GM20000 (cell line): Measurements from ENCODE around the gene CNPY2.
"Not testable (repeated sequence)": the region's sequence is repeated elsewhere in the genome, so short reads cannot be mapped to it uniquely, and the experiment has no call there.

ENCODE experiments used
- DNase-seq: peaks from one replicate; pipeline ENCODE4 v3.0.0; 2012; ENCODE audit warnings: low spot score
- TF ChIP-seq, protein P1 (sequence below): IDR thresholded peaks from 2 replicates; pipeline ENCODE4 v1.5.1; 2012; ENCODE audit warnings: mild to moderate bottlenecking, control low read depth; ENCODE audit errors: extremely low read depth, missing control alignments

The CNPY2 gene

DNA sequence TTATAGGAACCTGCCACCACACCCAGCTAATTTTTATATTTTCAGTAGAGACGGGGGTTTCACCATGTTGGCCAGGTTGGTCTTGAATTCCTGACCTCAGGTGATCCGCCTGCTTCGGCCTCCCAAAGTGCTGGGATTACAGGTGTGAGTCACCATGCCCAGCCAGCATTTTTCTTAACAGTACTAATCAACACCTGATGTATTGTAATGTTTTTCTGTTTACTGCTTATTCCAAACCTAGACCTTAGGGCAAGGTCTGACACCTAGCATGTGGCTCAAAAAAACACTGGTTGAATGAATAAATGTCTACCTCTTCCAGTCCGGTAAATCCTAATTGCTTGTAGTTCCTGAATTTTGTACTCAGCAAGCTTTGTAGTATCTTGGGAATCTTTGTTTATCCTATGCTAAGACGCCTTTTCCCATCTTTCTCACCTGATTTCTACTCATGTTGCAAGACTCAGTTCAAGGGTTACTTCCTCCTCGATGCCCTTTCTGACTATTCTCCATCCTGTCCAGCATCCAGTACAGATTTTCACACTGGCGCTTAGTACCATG is 15.2 kb upstream of the CNPY2 start:
- DNase-seq: no peak
- TF ChIP-seq, protein P1, sequence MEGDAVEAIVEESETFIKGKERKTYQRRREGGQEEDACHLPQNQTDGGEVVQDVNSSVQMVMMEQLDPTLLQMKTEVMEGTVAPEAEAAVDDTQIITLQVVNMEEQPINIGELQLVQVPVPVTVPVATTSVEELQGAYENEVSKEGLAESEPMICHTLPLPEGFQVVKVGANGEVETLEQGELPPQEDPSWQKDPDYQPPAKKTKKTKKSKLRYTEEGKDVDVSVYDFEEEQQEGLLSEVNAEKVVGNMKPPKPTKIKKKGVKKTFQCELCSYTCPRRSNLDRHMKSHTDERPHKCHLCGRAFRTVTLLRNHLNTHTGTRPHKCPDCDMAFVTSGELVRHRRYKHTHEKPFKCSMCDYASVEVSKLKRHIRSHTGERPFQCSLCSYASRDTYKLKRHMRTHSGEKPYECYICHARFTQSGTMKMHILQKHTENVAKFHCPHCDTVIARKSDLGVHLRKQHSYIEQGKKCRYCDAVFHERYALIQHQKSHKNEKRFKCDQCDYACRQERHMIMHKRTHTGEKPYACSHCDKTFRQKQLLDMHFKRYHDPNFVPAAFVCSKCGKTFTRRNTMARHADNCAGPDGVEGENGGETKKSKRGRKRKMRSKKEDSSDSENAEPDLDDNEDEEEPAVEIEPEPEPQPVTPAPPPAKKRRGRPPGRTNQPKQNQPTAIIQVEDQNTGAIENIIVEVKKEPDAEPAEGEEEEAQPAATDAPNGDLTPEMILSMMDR: no peak

DNA sequence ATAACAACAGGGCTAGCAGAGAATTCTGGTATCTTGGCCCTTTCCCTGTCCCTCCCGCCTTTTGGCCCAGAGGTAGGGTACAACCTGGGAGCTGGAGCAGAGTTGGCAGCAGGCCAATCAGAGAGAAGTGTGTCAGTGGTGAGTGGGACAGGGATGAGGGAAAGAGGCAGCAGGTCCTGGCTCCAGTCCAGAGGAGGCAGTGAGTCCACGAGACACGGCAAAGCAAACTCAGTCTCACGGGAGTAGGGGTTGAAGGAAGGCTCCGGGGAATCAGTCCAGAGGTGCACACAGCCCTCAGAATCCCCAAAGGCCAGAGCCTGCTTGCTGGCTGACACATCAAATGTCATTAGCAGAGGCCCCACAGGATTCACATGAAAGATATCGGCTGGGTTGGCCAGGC is 10.7 kb upstream of the CNPY2 start:
- DNase-seq: no peak
- TF ChIP-seq, protein P1: no peak

DNA sequence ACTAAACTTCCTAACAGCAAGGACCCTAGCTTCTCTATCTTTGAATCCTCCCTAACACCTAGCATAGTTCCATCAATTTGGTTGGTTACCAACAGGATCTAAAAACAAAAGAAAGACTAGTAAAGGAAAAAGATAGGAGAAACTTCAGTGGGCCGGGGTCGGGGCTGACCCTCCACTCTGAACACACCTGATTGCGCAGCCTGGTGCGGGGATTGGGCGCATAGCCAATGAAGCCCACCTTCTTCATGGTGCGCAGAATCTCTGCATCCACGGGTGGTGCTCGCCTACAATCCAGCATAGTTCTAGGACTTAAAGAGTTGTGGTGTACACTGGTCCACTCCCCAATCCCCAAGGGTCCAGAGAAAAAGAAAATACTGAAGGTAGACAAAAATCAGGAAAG is 10.3 kb upstream of the CNPY2 start:
- TF ChIP-seq, protein P1: no peak
- no peak for DNase-seq

DNA sequence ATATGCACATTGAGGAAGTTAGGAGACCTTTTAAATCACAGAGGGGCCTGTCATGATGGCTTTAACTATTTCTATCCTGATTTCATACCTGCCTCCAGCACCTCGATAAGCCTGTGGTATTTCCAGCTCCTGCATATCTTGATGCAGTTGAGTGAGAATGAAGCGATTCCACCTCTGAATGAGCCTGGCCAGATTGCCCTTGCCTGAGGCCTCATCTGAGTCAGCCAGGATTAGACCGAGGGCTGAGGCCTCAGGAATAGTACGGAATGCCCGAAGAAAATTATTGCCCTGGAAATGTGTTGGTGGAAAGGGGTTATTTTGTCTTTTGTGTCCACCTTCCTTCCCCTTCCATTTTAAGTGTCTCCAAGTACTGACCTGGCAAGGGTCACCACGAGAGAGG is 8.4 kb upstream of the CNPY2 start:
- DNase-seq: no peak
- TF ChIP-seq, protein P1: no peak

DNA sequence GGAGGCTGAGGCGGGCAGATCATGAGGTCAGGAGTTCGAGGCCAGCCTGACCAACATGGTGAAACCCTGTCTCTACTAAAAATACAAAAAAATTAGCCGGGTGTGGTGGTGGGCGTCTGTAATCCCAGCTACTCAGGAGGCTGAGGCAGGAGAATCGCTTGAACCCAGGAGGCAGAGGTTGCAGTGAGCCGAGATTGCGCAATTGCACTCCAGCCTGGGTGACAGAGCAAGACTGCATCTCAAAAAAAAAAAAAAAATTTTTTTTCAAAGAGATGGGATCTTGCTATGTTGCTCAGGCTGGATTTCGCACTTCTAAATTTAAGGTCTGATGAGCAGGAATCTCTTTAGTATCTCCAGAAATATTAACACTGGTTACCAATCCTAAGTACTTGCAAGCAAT is 5.8 kb upstream of the CNPY2 start:
- DNase-seq: not testable (repeated sequence)

DNA sequence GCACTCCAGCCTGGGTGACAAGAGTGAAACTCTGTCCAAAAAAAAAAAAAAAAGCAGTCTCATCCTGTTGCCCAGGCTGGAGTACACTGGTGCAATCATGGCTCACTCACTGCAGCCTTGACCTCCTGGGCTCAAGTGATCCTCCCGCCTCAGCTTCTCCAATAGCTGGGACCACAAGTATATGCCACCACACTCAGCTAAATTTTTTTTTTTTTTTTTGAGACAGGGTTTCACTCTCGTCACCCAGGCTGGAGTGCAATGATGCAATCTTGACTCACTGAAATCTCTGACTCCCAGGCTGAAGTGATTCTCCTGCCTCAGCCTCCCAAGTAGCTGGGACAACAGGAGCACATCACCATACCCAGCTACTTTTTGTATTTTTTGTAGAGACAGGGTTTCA is 5.2 kb upstream of the CNPY2 start:
- no peak for DNase-seq
- TF ChIP-seq, protein P1: no peak

DNA sequence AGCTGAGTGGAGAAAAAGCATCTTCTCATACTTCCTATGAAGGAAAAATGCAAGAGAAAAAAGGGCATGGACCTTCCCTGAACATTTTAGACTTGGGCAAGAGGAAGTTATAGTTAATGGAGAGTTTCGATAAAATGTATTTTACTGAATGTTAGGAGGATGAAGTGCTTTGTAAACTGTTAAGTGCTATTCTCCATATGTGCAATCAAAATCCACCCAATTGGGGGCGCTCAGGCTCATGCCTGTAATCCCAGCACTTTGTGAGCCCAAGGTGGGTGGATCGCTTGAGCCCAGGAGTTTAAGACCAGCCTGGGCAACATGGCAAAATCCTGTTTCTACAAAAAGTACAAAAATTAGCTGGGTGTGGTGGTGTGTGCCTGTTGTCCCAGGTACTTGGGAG is 1.9 kb upstream of the CNPY2 start:
- TF ChIP-seq, protein P1: no peak

DNA sequence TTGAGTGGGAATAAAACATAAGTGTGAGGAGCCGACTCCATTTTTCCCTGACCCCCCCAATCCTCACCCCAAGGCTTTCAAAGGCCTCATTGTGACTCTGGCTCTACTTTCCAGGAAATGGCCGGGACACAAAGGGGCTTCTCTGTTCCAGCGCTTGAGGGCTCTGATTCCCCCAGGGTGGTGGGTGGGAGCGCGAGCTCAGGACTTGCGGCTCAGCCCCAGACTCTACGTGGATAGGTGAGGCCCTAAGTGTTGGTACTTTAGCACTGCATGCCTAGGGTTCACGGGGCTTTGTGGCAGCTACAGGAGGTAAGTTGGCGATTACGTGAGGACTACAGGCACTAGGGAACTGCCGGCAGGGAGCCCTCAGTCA is 553 bp downstream of the CNPY2 start:
- DNase-seq: no peak
- TF ChIP-seq, protein P1: no peak

More for the DNA sequence above, 1.9 kb upstream of the CNPY2 start:
- no peak for DNase-seq
